WTC11 (cell line): ENCODE measurements around the gene SETX. TPM values are rescaled to one million over a fixed set of nuclear protein-coding genes. Genes with fewer than 3 reads are reported as not detected.

Source experiments
- ATAC-seq: fragments of 200-7000 bp; cut with Tn5 transposase; 2 replicates; pipeline ENCODE4 v1.10.0; 2021; ENCODE audit warnings: mild to moderate bottlenecking, moderate library complexity
- CTCF ChIA-PET: fragments of 300-600 bp; sonication (Branson Sonifier 250); formaldehyde crosslinking; loops from one replicate; lab custom pipeline; 2021; ENCODE audit warnings: antibody characterized with exemption; lab: Charles Lee
- POLR2A ChIA-PET: fragments of 350-600 bp; sonication (Branson Sonifier 250); formaldehyde crosslinking; loops from one replicate; lab custom pipeline; 2021; ENCODE audit warnings: antibody characterized with exemption; lab: Charles Lee
- DNase-seq: peaks from one replicate; pipeline ENCODE4 v3.0.0; 2021; ENCODE audit warnings: low spot score
- H3K27ac Mint-ChIP-seq: 2 replicates; pipeline ENCODE4 v1.8.0; 2021; ENCODE audit warnings: mixed read lengths
- H3K27me3 Mint-ChIP-seq: 2 replicates; pipeline ENCODE4 v1.8.0; 2021; ENCODE audit warnings: low read depth, mild to moderate bottlenecking, moderate library complexity, mixed read lengths
- H3K36me3 Mint-ChIP-seq: 2 replicates; pipeline ENCODE4 v1.8.0; 2021; ENCODE audit warnings: mixed read lengths
- H3K4me1 Mint-ChIP-seq: 2 replicates; pipeline ENCODE4 v1.8.0; 2022; ENCODE audit warnings: mixed read lengths
- H3K4me3 Mint-ChIP-seq: 2 replicates; pipeline ENCODE4 v1.8.0; 2021; ENCODE audit warnings: mild to moderate bottlenecking, moderate library complexity, mixed read lengths
- H3K9me3 Mint-ChIP-seq: 2 replicates; pipeline ENCODE4 v1.8.0; 2021; ENCODE audit warnings: mixed read lengths
- CREB1 ChIP-seq: sonication (generic); formaldehyde crosslinking; IDR thresholded peaks from 2 replicates; pipeline ENCODE4 v1.8.0; 2023; ENCODE audit warnings: mild to moderate bottlenecking, missing genetic modification reagents
- ELF4 ChIP-seq: sonication (generic); formaldehyde crosslinking; IDR thresholded peaks from 2 replicates; pipeline ENCODE4 v1.8.1; 2022; ENCODE audit warnings: low read depth, mild to moderate bottlenecking, moderate library complexity, missing genetic modification reagents
- EMX1 ChIP-seq: fragments of 250-450 bp; sonication (Bioruptor Pico); IDR thresholded peaks from 2 replicates; pipeline ENCODE4 v1.8.0; 2021; ENCODE audit warnings: mild to moderate bottlenecking
- FOXP1 ChIP-seq: sonication (generic); formaldehyde crosslinking; IDR thresholded peaks from 2 replicates; pipeline ENCODE4 v1.8.0; 2022; ENCODE audit warnings: missing genetic modification reagents, mild to moderate bottlenecking, moderate library complexity, borderline replicate concordance
- GTF2I ChIP-seq: fragments of 250-450 bp; sonication (Bioruptor Pico); conservative IDR thresholded peaks from 2 replicates; pipeline ENCODE4 v1.4.0; 2021; ENCODE audit warnings: mild to moderate bottlenecking
- IRF1 ChIP-seq: sonication (generic); formaldehyde crosslinking; IDR thresholded peaks from 2 replicates; pipeline ENCODE4 v1.8.0; 2023; ENCODE audit warnings: missing genetic modification reagents
- JUN ChIP-seq: sonication (generic); formaldehyde crosslinking; IDR thresholded peaks from 2 replicates; pipeline ENCODE4 v1.8.0; 2023; ENCODE audit warnings: mild to moderate bottlenecking, missing genetic modification reagents
- KAT7 ChIP-seq: sonication (generic); formaldehyde crosslinking; IDR thresholded peaks from 2 replicates; pipeline ENCODE4 v1.8.1; 2023; ENCODE audit warnings: missing genetic modification reagents, mild to moderate bottlenecking, borderline replicate concordance
- NFE2L1 ChIP-seq: sonication (generic); formaldehyde crosslinking; IDR thresholded peaks from 2 replicates; pipeline ENCODE4 v1.8.1; 2023; ENCODE audit warnings: missing genetic modification reagents
- USF1 ChIP-seq: sonication (generic); formaldehyde crosslinking; IDR thresholded peaks from 2 replicates; pipeline ENCODE4 v1.8.0; 2022; ENCODE audit warnings: mild to moderate bottlenecking, missing genetic modification reagents
- USF2 ChIP-seq: sonication (generic); formaldehyde crosslinking; IDR thresholded peaks from 2 replicates; pipeline ENCODE4 v1.8.1; 2023; ENCODE audit warnings: mild to moderate bottlenecking, missing genetic modification reagents, moderate library complexity
- ZBTB21 ChIP-seq: sonication (generic); formaldehyde crosslinking; IDR thresholded peaks from 2 replicates; pipeline ENCODE4 v1.8.1; 2023; ENCODE audit warnings: mild to moderate bottlenecking, missing genetic modification reagents, borderline replicate concordance
- ZNF121 ChIP-seq: sonication (generic); formaldehyde crosslinking; IDR thresholded peaks from 2 replicates; pipeline ENCODE4 v1.8.0; 2023; ENCODE audit warnings: missing genetic modification reagents
- ZNF138 ChIP-seq: sonication (generic); formaldehyde crosslinking; conservative IDR thresholded peaks from 2 replicates; pipeline ENCODE4 v1.8.1; 2022; ENCODE audit warnings: mild to moderate bottlenecking, moderate library complexity, missing genetic modification reagents
- ZNF232 ChIP-seq: sonication (generic); formaldehyde crosslinking; IDR thresholded peaks from 2 replicates; pipeline ENCODE4 v1.8.0; 2022; ENCODE audit warnings: mild to moderate bottlenecking, missing genetic modification reagents
- total RNA-seq: library from RNA; stranded (reverse); gene quantifications from 3 replicates; pipeline ENCODE4 v1.2.3, GENCODE V29; 2021
- TF ChIP-seq, protein P1 (sequence below): fragments of 250-450 bp; sonication (Bioruptor Pico); conservative IDR thresholded peaks from 2 replicates; pipeline ENCODE4 v1.9.0; 2021; ENCODE audit warnings: mild to moderate bottlenecking
- TF ChIP-seq, protein P2 (sequence below): fragments of 250-450 bp; sonication (Bioruptor Pico); IDR thresholded peaks from 2 replicates; pipeline ENCODE4 v1.9.0; 2021; ENCODE audit warnings: mild to moderate bottlenecking, borderline replicate concordance
- TF ChIP-seq, protein P3 (sequence below): sonication (generic); formaldehyde crosslinking; conservative IDR thresholded peaks from 2 replicates; pipeline ENCODE4 v1.8.1; 2023; ENCODE audit warnings: mild to moderate bottlenecking, low read depth, missing genetic modification reagents, moderate library complexity
- TF ChIP-seq, protein P4 (sequence below): sonication (generic); formaldehyde crosslinking; IDR thresholded peaks from 2 replicates; pipeline ENCODE4 v1.8.1; 2022; ENCODE audit warnings: low read depth, missing genetic modification reagents, borderline replicate concordance
- TF ChIP-seq, protein P5 (sequence below): fragments of 250-450 bp; sonication (Bioruptor Pico); IDR thresholded peaks from 2 replicates; pipeline ENCODE4 v1.9.0; 2021; ENCODE audit warnings: mild to moderate bottlenecking
- TF ChIP-seq, protein P6 (sequence below): sonication (generic); formaldehyde crosslinking; IDR thresholded peaks from 2 replicates; pipeline ENCODE4 v1.8.0; 2022; ENCODE audit warnings: mild to moderate bottlenecking, missing genetic modification reagents

Gene SETX
- total RNA-seq, 1 experiment from 2014 or later, result 30.1 TPM

- H3K9me3 Mint-ChIP-seq, result no peaks in the 10 kb centered on the region
- TF ChIP-seq, protein P1, sequence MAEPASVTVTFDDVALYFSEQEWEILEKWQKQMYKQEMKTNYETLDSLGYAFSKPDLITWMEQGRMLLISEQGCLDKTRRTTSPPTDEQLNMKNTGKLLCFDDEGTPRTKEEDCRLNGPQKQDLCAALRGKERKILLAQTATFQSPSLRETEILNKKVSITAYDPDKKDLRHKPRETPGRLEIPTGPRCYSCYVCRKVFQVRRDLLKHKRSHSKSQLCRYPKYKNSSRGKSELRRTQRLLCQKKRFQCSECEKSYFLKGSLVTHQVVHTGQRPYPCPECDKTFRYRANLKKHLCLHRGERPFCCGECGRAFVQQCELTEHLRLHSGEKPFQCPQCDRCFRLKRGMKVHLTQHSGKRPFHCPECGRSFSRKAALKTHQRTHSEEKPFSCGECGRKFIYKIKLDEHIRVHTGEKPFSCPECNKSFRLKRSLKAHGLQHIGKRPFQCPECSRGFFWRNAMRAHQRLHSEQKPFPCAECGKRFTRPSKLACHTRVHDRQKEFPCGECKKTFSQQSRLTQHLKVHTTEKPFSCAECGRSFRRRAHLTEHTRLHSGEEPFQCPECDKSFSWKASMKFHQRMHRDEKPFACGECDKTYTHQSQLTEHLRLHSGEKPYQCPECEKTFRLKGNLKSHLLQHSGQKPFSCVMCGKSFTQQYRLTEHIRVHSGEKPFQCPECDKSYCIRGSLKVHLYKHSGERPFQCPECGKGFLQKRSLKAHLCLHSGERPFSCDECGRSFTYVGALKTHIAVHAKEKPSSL (CRISPR knock-in tag), result no peak
- no peak for TF ChIP-seq ZNF232 (CRISPR knock-in tag)
- TF ChIP-seq KAT7 (CRISPR knock-in tag), result no peak
- TF ChIP-seq, protein P2, sequence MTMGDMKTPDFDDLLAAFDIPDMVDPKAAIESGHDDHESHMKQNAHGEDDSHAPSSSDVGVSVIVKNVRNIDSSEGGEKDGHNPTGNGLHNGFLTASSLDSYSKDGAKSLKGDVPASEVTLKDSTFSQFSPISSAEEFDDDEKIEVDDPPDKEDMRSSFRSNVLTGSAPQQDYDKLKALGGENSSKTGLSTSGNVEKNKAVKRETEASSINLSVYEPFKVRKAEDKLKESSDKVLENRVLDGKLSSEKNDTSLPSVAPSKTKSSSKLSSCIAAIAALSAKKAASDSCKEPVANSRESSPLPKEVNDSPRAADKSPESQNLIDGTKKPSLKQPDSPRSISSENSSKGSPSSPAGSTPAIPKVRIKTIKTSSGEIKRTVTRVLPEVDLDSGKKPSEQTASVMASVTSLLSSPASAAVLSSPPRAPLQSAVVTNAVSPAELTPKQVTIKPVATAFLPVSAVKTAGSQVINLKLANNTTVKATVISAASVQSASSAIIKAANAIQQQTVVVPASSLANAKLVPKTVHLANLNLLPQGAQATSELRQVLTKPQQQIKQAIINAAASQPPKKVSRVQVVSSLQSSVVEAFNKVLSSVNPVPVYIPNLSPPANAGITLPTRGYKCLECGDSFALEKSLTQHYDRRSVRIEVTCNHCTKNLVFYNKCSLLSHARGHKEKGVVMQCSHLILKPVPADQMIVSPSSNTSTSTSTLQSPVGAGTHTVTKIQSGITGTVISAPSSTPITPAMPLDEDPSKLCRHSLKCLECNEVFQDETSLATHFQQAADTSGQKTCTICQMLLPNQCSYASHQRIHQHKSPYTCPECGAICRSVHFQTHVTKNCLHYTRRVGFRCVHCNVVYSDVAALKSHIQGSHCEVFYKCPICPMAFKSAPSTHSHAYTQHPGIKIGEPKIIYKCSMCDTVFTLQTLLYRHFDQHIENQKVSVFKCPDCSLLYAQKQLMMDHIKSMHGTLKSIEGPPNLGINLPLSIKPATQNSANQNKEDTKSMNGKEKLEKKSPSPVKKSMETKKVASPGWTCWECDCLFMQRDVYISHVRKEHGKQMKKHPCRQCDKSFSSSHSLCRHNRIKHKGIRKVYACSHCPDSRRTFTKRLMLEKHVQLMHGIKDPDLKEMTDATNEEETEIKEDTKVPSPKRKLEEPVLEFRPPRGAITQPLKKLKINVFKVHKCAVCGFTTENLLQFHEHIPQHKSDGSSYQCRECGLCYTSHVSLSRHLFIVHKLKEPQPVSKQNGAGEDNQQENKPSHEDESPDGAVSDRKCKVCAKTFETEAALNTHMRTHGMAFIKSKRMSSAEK (CRISPR knock-in tag), result no peak
- TF ChIP-seq, protein P3, sequence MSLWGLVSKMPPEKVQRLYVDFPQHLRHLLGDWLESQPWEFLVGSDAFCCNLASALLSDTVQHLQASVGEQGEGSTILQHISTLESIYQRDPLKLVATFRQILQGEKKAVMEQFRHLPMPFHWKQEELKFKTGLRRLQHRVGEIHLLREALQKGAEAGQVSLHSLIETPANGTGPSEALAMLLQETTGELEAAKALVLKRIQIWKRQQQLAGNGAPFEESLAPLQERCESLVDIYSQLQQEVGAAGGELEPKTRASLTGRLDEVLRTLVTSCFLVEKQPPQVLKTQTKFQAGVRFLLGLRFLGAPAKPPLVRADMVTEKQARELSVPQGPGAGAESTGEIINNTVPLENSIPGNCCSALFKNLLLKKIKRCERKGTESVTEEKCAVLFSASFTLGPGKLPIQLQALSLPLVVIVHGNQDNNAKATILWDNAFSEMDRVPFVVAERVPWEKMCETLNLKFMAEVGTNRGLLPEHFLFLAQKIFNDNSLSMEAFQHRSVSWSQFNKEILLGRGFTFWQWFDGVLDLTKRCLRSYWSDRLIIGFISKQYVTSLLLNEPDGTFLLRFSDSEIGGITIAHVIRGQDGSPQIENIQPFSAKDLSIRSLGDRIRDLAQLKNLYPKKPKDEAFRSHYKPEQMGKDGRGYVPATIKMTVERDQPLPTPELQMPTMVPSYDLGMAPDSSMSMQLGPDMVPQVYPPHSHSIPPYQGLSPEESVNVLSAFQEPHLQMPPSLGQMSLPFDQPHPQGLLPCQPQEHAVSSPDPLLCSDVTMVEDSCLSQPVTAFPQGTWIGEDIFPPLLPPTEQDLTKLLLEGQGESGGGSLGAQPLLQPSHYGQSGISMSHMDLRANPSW (CRISPR knock-in tag), result no peak
- TF ChIP-seq EMX1 (CRISPR knock-in tag), result no peak
- TF ChIP-seq, protein P4, sequence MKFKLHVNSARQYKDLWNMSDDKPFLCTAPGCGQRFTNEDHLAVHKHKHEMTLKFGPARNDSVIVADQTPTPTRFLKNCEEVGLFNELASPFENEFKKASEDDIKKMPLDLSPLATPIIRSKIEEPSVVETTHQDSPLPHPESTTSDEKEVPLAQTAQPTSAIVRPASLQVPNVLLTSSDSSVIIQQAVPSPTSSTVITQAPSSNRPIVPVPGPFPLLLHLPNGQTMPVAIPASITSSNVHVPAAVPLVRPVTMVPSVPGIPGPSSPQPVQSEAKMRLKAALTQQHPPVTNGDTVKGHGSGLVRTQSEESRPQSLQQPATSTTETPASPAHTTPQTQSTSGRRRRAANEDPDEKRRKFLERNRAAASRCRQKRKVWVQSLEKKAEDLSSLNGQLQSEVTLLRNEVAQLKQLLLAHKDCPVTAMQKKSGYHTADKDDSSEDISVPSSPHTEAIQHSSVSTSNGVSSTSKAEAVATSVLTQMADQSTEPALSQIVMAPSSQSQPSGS, result no peak
- TF ChIP-seq FOXP1 (CRISPR knock-in tag), result no peak
- no peak for TF ChIP-seq USF1 (CRISPR knock-in tag)
- TF ChIP-seq, all 79 proteins: peak for 0
- no peak overlapping the region for H3K4me3 Mint-ChIP-seq
- ChIA-PET POLR2A (no interaction called here), CTCF (interaction anchor here (1.0 kb wide), 1 partner anchor 111 kb away, joined by 3 read pairs; no protein-coding TSS in a partner anchor)
- H3K27me3 Mint-ChIP-seq, result no peaks in the 10 kb centered on the region
- no peak for DNase-seq
- no peak for ATAC-seq
- H3K36me3 Mint-ChIP-seq, result peaks cover 4% of the 10 kb centered on the region; the same call in 1 of the 2 replicates
- H3K4me1 Mint-ChIP-seq, result peaks cover 4% of the 10 kb centered on the region; the same call in 1 of the 2 replicates
- H3K27ac Mint-ChIP-seq, result no peak overlapping the region
These were observed 15.8 kb upstream of the SETX start for GRCh38 chr9:132370592-132370991.

GRCh38 chr9:132369421-132369820 lies 14.6 kb upstream of the SETX start:
- H3K27ac Mint-ChIP-seq, result no peak overlapping the region
- H3K36me3 Mint-ChIP-seq, result no peaks in the 10 kb centered on the region
- ATAC-seq (no peak), DNase-seq (no peak)
- H3K27me3 Mint-ChIP-seq, result no peaks in the 10 kb centered on the region
- ChIA-PET POLR2A (no interaction called here), CTCF (no interaction called here)
- peaks cover 4% of the 10 kb centered on the region; the same call in 1 of the 2 replicates for H3K4me1 Mint-ChIP-seq
- no peak overlapping the region for H3K4me3 Mint-ChIP-seq
- no peaks in the 10 kb centered on the region for H3K9me3 Mint-ChIP-seq
- TF ChIP-seq, protein P5, sequence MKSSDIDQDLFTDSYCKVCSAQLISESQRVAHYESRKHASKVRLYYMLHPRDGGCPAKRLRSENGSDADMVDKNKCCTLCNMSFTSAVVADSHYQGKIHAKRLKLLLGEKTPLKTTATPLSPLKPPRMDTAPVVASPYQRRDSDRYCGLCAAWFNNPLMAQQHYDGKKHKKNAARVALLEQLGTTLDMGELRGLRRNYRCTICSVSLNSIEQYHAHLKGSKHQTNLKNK (CRISPR knock-in tag), result no peak
- no peak for TF ChIP-seq USF2 (CRISPR knock-in tag)
- TF ChIP-seq GTF2I (CRISPR knock-in tag), result no peak
- TF ChIP-seq ELF4 (CRISPR knock-in tag), result no peak
- TF ChIP-seq IRF1 (CRISPR knock-in tag), result no peak
- TF ChIP-seq NFE2L1, result no peak
- TF ChIP-seq JUN (CRISPR knock-in tag), result no peak
- TF ChIP-seq ZNF138, result no peak
- TF ChIP-seq ZBTB21 (CRISPR knock-in tag), result no peak
- no peak for TF ChIP-seq CREB1 (CRISPR knock-in tag)
- TF ChIP-seq, protein P6, sequence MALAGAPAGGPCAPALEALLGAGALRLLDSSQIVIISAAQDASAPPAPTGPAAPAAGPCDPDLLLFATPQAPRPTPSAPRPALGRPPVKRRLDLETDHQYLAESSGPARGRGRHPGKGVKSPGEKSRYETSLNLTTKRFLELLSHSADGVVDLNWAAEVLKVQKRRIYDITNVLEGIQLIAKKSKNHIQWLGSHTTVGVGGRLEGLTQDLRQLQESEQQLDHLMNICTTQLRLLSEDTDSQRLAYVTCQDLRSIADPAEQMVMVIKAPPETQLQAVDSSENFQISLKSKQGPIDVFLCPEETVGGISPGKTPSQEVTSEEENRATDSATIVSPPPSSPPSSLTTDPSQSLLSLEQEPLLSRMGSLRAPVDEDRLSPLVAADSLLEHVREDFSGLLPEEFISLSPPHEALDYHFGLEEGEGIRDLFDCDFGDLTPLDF (CRISPR knock-in tag), result no peak
- no peak for TF ChIP-seq ZNF121 (CRISPR knock-in tag)
